CD4-positive, CD25-positive, alpha-beta regulatory T cell (primary cell): ENCODE results near the gene WWOX. TPM values are rescaled to one million over a fixed set of nuclear protein-coding genes. Genes with fewer than 3 reads are reported as not detected.

ENCODE experiments used
- ATAC-seq, 2 donors: fragments of 150-1000 bp; cut with Tn5 transposase; one replicate each; pipeline ENCODE4 v1.10.0; 2021; ENCODE audit warnings: low read depth in 2 of 2, moderate number of reproducible peaks in 2 of 2, moderate library complexity in 1 of 2
- DNase-seq, 3 donors: peaks; one replicate each; pipeline versions ENCODE4 v3.0.0 to v3.0.0-alpha.2; 2012 to 2022; ENCODE audit warnings: mixed read lengths in 1 of 3
- H3K27ac ChIP-seq: one replicate; pipeline ENCODE4 v1.7.0; 2013; ENCODE audit warnings: mild to moderate bottlenecking, low read length; ENCODE audit not compliant: insufficient read depth, poor library complexity, severe bottlenecking
- H3K27me3 ChIP-seq: one replicate; pipeline ENCODE4 v1.7.0; 2013; ENCODE audit warnings: low read length; ENCODE audit not compliant: control insufficient read depth, insufficient read depth
- H3K36me3 ChIP-seq: one replicate; pipeline ENCODE4 v1.7.0; 2013; ENCODE audit warnings: mild to moderate bottlenecking, low read length, moderate library complexity; ENCODE audit not compliant: control insufficient read depth, insufficient read depth
- H3K4me1 ChIP-seq: 2 replicates; pipeline ENCODE4 v1.7.0; 2013; ENCODE audit warnings: mild to moderate bottlenecking, low read length; ENCODE audit not compliant: insufficient read depth, control insufficient read depth, poor library complexity, severe bottlenecking
- H3K4me3 ChIP-seq: one replicate; pipeline ENCODE4 v1.7.0; 2013; ENCODE audit warnings: low read depth, mild to moderate bottlenecking, low read length, moderate library complexity
- H3K9me3 ChIP-seq, 2 experiments: 1 replicate in 1 of 2; 2 replicates in 1 of 2; pipeline ENCODE4 v1.7.0; 2013; ENCODE audit warnings: low read length in 2 of 2, mild to moderate bottlenecking in 1 of 2, moderate library complexity in 1 of 2; ENCODE audit not compliant: control insufficient read depth in 2 of 2
- H3K27ac Mint-ChIP-seq, 3 donors: one replicate each; pipeline ENCODE4 v1.8.0; 2020 to 2022; ENCODE audit warnings: mild to moderate bottlenecking in 3 of 3, mixed read lengths in 3 of 3, moderate library complexity in 2 of 3
- H3K27me3 Mint-ChIP-seq: one replicate; pipeline ENCODE4 v1.8.0; 2022; ENCODE audit warnings: mild to moderate bottlenecking, mixed read lengths
- H3K36me3 Mint-ChIP-seq: one replicate; pipeline ENCODE4 v1.8.0; 2020; ENCODE audit warnings: mixed read lengths
- H3K4me1 Mint-ChIP-seq, 4 donors: one replicate each; pipeline ENCODE4 v1.8.0; 2020 to 2022; ENCODE audit warnings: mixed read lengths in 4 of 4, mild to moderate bottlenecking in 1 of 4
- H3K4me3 Mint-ChIP-seq, 4 donors: one replicate each; pipeline ENCODE4 v1.8.0; 2020 to 2022; ENCODE audit warnings: mild to moderate bottlenecking in 4 of 4, mixed read lengths in 4 of 4, moderate library complexity in 3 of 4
- H3K9me3 Mint-ChIP-seq, 7 donors: one replicate each; pipeline ENCODE4 v1.8.0; 2020 to 2022; ENCODE audit warnings: mixed read lengths in 7 of 7, mild to moderate bottlenecking in 3 of 7, moderate library complexity in 2 of 7
- polyA plus RNA-seq, 4 donors: library from polyadenylated mRNA; unstranded; fragments of 300-500 nt; fragmentation: Illumina TruSeq; gene quantifications; one replicate each; pipeline ENCODE4 v1.2.3, GENCODE V29; 2021
- total RNA-seq: library from RNA; stranded (reverse); gene quantifications from one replicate; pipeline ENCODE4 v1.2.3, GENCODE V29; 2022

The WWOX gene
- total and polyA plus RNA-seq, 5 donors from 2014 or later, result 10.3 to 18.6 (median 12.8) TPM

DNA sequence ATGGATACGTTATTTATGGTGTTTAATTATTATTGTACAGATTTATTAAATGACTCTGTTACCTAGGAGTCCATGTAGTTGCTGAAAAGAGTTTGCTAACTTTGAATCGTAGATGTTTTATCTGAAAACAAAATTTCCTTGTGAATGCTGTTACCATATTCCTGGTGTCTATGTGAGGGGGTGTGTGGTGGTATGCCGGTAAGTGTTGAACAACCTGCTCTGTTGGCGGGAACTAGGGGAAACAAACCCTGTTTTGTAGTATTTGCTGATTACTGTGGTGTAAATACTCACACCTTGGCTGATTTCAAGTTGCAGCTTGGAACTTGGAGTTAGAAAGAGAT lies 386.4 kb downstream of the WWOX start:
- Mint-ChIP-seq H3K27me3 (no peaks in the 10 kb centered on the region), H3K27ac (no peak overlapping the region), H3K4me1 (no peaks in the 10 kb centered on the region), H3K4me3 (no peak overlapping the region), H3K9me3 (no peaks in the 10 kb centered on the region), H3K36me3 (no peaks in the 10 kb centered on the region)
- H3K27ac ChIP-seq, result no peak overlapping the region
- H3K9me3 ChIP-seq, result no peaks in the 10 kb centered on the region
- no peak for DNase-seq
- no peaks in the 10 kb centered on the region for H3K4me1 ChIP-seq
- no peaks in the 10 kb centered on the region for H3K27me3 ChIP-seq
- ATAC-seq, result no peak
- H3K4me3 ChIP-seq, result no peak overlapping the region
- no peaks in the 10 kb centered on the region for H3K36me3 ChIP-seq

DNA sequence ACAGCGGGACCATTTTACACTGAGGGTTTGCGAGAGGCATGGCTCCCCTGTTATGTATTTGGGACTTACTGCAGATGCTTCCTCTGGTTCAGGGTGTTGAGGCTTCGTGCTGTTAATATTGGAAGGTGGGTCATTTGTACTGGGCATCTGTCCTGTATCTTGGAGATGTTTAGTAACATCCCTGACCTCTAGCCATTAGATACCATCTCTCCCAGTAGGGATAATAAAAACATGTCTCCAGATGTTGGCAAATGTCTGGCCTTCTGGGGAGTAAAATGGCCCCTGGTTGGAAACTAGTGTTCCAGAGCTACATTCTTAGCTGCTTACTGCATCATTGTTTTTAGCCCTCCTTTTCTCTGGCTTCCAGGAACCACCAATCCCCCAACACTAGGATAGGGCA lies 388.0 kb downstream of the WWOX start:
- Mint-ChIP-seq H3K36me3 (no peaks in the 10 kb centered on the region), H3K4me1 (no peaks in the 10 kb centered on the region), H3K27ac (no peak overlapping the region), H3K9me3 (no peaks in the 10 kb centered on the region), H3K27me3 (no peaks in the 10 kb centered on the region), H3K4me3 (no peak overlapping the region)
- Histone ChIP-seq H3K9me3 (no peaks in the 10 kb centered on the region), H3K4me3 (no peak overlapping the region), H3K36me3 (no peaks in the 10 kb centered on the region), H3K27ac (no peak overlapping the region), H3K27me3 (no peaks in the 10 kb centered on the region), H3K4me1 (no peaks in the 10 kb centered on the region)
- ATAC-seq (no peak), DNase-seq (no peak)

DNA sequence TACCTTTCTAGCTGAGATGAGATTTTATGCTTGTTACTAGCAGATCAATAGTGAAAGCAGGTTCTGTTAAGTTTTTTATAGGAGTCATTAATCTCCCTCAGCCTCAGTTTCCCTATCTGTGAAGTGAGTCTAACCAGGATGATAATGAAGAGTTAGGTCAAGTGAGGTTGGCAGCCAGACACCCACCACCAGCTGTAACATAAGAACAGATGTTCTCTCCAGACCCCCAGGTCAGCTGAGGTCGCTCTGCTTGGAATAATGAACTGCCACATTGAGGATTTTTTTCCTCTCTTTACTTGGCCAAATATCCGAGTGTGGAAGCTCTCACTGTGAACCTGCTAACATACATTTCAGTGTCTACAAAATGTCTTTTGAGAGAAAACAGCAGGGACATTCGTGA lies 389.6 kb downstream of the WWOX start:
- Histone ChIP-seq H3K4me3 (no peak overlapping the region), H3K27ac (no peak overlapping the region), H3K9me3 (no peaks in the 10 kb centered on the region), H3K4me1 (no peaks in the 10 kb centered on the region), H3K27me3 (no peaks in the 10 kb centered on the region), H3K36me3 (no peaks in the 10 kb centered on the region)
- Mint-ChIP-seq H3K27ac (no peak overlapping the region), H3K4me3 (no peak overlapping the region), H3K36me3 (no peaks in the 10 kb centered on the region), H3K4me1 (no peaks in the 10 kb centered on the region), H3K9me3 (no peaks in the 10 kb centered on the region), H3K27me3 (no peaks in the 10 kb centered on the region)
- ATAC-seq (no peak), DNase-seq (no peak)

DNA sequence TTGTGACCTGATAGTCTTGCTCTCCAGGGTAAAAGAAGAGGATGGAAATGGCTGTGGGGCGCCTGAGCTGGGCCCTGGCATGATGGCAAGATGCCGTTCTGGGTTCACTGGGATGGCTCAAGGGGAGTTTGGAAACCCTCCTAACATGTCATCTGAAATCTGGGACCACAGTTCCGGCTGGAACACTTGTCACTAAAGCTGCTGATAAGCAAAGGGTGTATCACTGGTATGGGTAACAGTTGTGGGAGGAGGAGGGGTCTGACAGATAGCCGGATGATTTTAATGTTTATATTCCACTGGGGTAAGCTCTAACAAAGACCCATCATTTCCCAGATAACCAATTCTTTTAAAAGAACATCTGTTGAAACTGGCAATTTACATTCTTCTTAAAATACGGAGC lies 390.2 kb downstream of the WWOX start:
- H3K36me3 Mint-ChIP-seq, result no peaks in the 10 kb centered on the region
- no peaks in the 10 kb centered on the region for H3K4me1 Mint-ChIP-seq
- Histone ChIP-seq H3K36me3 (no peaks in the 10 kb centered on the region), H3K4me1 (no peaks in the 10 kb centered on the region), H3K9me3 (no peaks in the 10 kb centered on the region), H3K27me3 (no peaks in the 10 kb centered on the region), H3K27ac (no peak overlapping the region), H3K4me3 (no peak overlapping the region)
- no peak overlapping the region for H3K4me3 Mint-ChIP-seq
- no peaks in the 10 kb centered on the region for H3K9me3 Mint-ChIP-seq
- H3K27ac Mint-ChIP-seq, result no peak overlapping the region
- H3K27me3 Mint-ChIP-seq, result no peaks in the 10 kb centered on the region
- DNase-seq (no peak), ATAC-seq (no peak)

DNA sequence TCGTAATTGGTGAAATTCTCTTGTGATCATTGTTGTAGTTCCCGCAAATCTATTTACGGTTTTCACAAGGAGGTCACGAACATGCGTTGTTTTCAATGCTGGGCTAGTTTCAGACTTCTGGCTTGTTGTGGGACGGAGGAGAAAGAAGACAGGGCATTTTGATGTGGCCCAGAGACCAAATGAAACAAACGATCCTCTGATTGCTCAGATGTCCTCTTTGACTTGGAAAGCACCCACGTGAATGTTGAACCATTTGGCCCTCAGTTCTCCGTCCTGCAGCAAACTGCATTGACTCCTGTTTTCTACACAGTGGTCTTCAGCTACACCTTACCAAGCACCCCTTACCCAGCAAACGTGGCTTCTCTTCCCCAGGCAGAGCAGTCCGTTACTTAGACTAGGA lies 391.0 kb downstream of the WWOX start:
- Mint-ChIP-seq H3K27ac (no peak overlapping the region), H3K36me3 (no peaks in the 10 kb centered on the region), H3K9me3 (no peaks in the 10 kb centered on the region), H3K4me3 (no peak overlapping the region), H3K4me1 (no peaks in the 10 kb centered on the region), H3K27me3 (no peaks in the 10 kb centered on the region)
- Histone ChIP-seq H3K4me3 (no peak overlapping the region), H3K9me3 (no peaks in the 10 kb centered on the region), H3K4me1 (no peaks in the 10 kb centered on the region), H3K27ac (no peak overlapping the region), H3K36me3 (no peaks in the 10 kb centered on the region), H3K27me3 (no peaks in the 10 kb centered on the region)
- ATAC-seq, result no peak
- no peak for DNase-seq

DNA sequence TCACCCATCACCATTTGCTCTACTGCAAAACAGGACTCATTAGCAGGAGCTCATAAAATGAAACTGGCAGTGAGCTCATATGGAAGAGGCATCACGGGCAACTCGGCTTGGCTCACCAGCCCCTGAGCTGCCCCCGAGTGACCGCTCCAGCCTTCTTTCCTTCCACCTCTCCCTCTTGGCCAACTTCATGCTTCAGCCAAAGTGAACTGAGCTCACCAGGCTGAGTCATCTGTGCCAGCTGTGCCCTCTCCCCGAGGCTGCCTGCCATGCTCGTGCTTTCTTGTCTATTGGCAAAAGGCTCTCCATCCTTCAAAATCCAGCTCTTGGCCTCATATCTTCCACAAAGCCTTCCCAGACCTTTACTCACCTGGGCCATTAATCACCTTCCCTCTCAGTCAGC lies 391.4 kb downstream of the WWOX start:
- no peaks in the 10 kb centered on the region for H3K4me1 Mint-ChIP-seq
- H3K9me3 Mint-ChIP-seq, result no peaks in the 10 kb centered on the region
- no peak overlapping the region for H3K27ac ChIP-seq
- H3K36me3 ChIP-seq, result no peaks in the 10 kb centered on the region
- H3K4me3 ChIP-seq, result no peak overlapping the region
- no peak overlapping the region for H3K4me3 Mint-ChIP-seq
- no peaks in the 10 kb centered on the region for H3K4me1 ChIP-seq
- no peaks in the 10 kb centered on the region for H3K27me3 Mint-ChIP-seq
- H3K27me3 ChIP-seq, result no peaks in the 10 kb centered on the region
- DNase-seq (no peak), ATAC-seq (no peak)
- H3K36me3 Mint-ChIP-seq, result no peaks in the 10 kb centered on the region
- H3K27ac Mint-ChIP-seq, result no peak overlapping the region
- H3K9me3 ChIP-seq, result no peaks in the 10 kb centered on the region

DNA sequence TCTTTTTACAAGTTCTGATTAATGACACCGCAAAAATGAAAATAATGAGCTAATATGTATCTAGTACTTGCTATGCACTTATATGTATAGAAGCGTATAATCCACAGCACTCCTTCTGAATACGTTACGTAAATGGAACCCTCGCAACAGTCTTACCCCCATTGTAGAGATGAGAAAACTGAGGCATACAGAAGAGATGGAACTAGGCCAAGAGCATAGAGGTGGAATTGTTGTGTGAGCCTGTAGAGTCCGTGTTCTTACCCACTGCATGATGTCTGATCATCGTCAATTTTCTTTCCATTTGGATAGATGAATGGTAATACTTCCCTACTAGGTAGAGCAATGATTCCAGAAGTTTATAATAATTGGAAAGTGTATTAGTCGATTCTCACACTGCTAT lies 394.1 kb downstream of the WWOX start:
- H3K27me3 ChIP-seq, result no peaks in the 10 kb centered on the region
- H3K4me1 Mint-ChIP-seq, result no peaks in the 10 kb centered on the region
- H3K9me3 Mint-ChIP-seq, result no peaks in the 10 kb centered on the region
- DNase-seq (no peak), ATAC-seq (no peak)
- H3K9me3 ChIP-seq, result no peaks in the 10 kb centered on the region
- no peaks in the 10 kb centered on the region for H3K36me3 ChIP-seq
- no peak overlapping the region for H3K27ac ChIP-seq
- H3K4me3 ChIP-seq, result no peak overlapping the region
- no peaks in the 10 kb centered on the region for H3K4me1 ChIP-seq
- no peak overlapping the region for H3K27ac Mint-ChIP-seq
- no peaks in the 10 kb centered on the region for H3K27me3 Mint-ChIP-seq
- no peak overlapping the region for H3K4me3 Mint-ChIP-seq
- no peaks in the 10 kb centered on the region for H3K36me3 Mint-ChIP-seq

DNA sequence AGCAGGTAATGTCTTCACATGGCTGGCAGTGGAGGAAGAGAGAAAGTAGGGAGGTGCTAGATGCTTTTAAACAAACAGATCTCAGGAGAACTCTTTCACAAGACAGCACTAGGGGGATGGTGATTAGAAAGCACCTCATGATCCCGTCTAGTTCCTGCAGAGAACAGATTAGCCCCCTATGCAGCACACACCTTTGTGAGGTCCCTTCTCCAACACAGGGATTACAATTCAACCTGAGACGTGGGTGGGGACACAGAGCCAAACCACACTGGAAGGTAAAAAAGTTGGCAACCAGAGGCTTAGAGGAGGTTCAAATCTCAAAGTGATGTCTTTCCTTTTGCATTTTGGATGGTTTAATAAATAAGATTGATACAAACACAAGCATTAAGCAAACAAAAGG lies 394.7 kb downstream of the WWOX start:
- no peak for DNase-seq
- Histone ChIP-seq H3K4me3 (no peak overlapping the region), H3K27me3 (no peaks in the 10 kb centered on the region), H3K4me1 (no peaks in the 10 kb centered on the region), H3K27ac (no peak overlapping the region), H3K9me3 (no peaks in the 10 kb centered on the region), H3K36me3 (no peaks in the 10 kb centered on the region)
- no peak overlapping the region for H3K27ac Mint-ChIP-seq
- H3K9me3 Mint-ChIP-seq, result no peaks in the 10 kb centered on the region
- H3K4me1 Mint-ChIP-seq, result no peaks in the 10 kb centered on the region
- H3K27me3 Mint-ChIP-seq, result no peaks in the 10 kb centered on the region
- ATAC-seq, result no peak
- H3K4me3 Mint-ChIP-seq, result no peak overlapping the region
- no peaks in the 10 kb centered on the region for H3K36me3 Mint-ChIP-seq
